Measurements from ENCODE around the gene CYBA. TPM values are rescaled to one million over a fixed set of nuclear protein-coding genes. Genes with fewer than 3 reads are reported as not detected.

The CYBA gene
- total RNA-seq (100 to 1,000 TPM; 271 to 456 (median 403) TPM), total RNA-seq (51.2 to 329 (median 178) reads per million in 29 experiments)
- total RNA-seq (2013), result 267 TPM

- H3K27ac ChIP-seq (ENCODE audit: low read length), result peak within 1 kb of the TSS; percentile 91
- POLR2A ChIA-PET, result interaction anchor here in 1 of 2 donors (0.6 to 1.3 kb wide), 2 partner anchors 31 to 62 kb away, joined by 3 to 7 read pairs; no protein-coding TSS in a partner anchor
- H3K4me3 ChIP-seq (ENCODE audit: control insufficient read depth in 1 of 2, extremely low read depth in 1 of 2, low read length in 1 of 2), result peak within 1 kb of the TSS; percentile 86 to 90
- CTCF ChIA-PET, result no interaction called here
- peak within 1 kb of the TSS; percentile 84 to 91 (median 87) for H3K4me3 Mint-ChIP-seq
- peak within 1 kb of the TSS; percentile 91 for H3K27ac Mint-ChIP-seq
- peaks cover 13 to 22% (median 14%) of the 10 kb centered on the region in 3 donors for H3K4me1 Mint-ChIP-seq
- no peaks in the 10 kb centered on the region for H3K27me3 ChIP-seq (replicated peaks in 1 of 2; ENCODE audit: control insufficient read depth in 2 of 2, extremely low read depth in 1 of 2, insufficient read depth in 2 of 2, low read length in 1 of 2)
- no peaks in the 10 kb centered on the region for H3K9me3 ChIP-seq
- DNase-seq (peak; percentile 57 to 86 (median 72)), ATAC-seq (replicated peaks in 1 of 4) (peak; percentile 86 to 88 (median 87))
- H3K9me3 Mint-ChIP-seq, result no peaks in the 10 kb centered on the region
- H3K4me1 ChIP-seq (ENCODE audit: control insufficient read depth in 1 of 2, extremely low read depth in 1 of 2, insufficient read depth in 2 of 2, low read length in 2 of 2), result peaks cover 7 to 80% of the 10 kb centered on the region in 2 experiments
- peaks cover 11% of the 10 kb centered on the region for H3K36me3 Mint-ChIP-seq
- H3K36me3 ChIP-seq (ENCODE audit: control insufficient read depth in 2 of 2, extremely low read depth in 1 of 2, insufficient read depth in 1 of 2, low read length in 1 of 2), result peaks cover 4 to 27% of the 10 kb centered on the region in 2 donors
- WGBS (ENCODE audit: insufficient coverage), result under 1% methylated on average over 37 of the region's 41 CpGs
- no peaks in the 10 kb centered on the region for H3K27me3 Mint-ChIP-seq
These were observed at the start of gene CYBA for GRCh38 chr16:88650749-88651275. TSS of gene CYBA (minus strand) at chr16:88651053. CDS start at chr16:88651013, 40 bp downstream.

- Histone ChIP-seq H3K9me3 (no peaks in the 10 kb centered on the region), H3K27me3 (replicated peaks in 1 of 2; ENCODE audit: control insufficient read depth in 2 of 2, extremely low read depth in 1 of 2, insufficient read depth in 2 of 2, low read length in 1 of 2) (no peaks in the 10 kb centered on the region), H3K36me3 (ENCODE audit: control insufficient read depth in 2 of 2, extremely low read depth in 1 of 2, insufficient read depth in 1 of 2, low read length in 1 of 2) (peaks cover 21 to 56% of the 10 kb centered on the region in 2 donors), H3K4me1 (ENCODE audit: control insufficient read depth in 1 of 2, extremely low read depth in 1 of 2, insufficient read depth in 2 of 2, low read length in 2 of 2) (peaks cover 37 to 94% of the 10 kb centered on the region in 2 experiments), H3K4me3 (ENCODE audit: control insufficient read depth in 1 of 2, extremely low read depth in 1 of 2, low read length in 1 of 2) (peak overlapping the region; percentile 87 to 88), H3K27ac (ENCODE audit: low read length) (peak overlapping the region; percentile 92)
- peaks cover 64 to 68% (median 66%) of the 10 kb centered on the region in 3 donors for H3K4me1 Mint-ChIP-seq
- WGBS (ENCODE audit: insufficient coverage), result 15% methylated on average over 14 of the region's 14 CpGs
- peak in 2 of 35 experiments; percentile 27 to 57 for DNase-seq
- no peaks in the 10 kb centered on the region for H3K9me3 Mint-ChIP-seq
- H3K36me3 Mint-ChIP-seq, result peaks cover 18% of the 10 kb centered on the region
- no peak for ATAC-seq (replicated peaks in 1 of 4)
- POLR2A ChIA-PET, result no interaction called here
- CTCF ChIA-PET, result interaction anchor here (0.5 to 1.3 kb wide), 2 partner anchors 15 to 36 kb away, joined by 3 read pairs; no protein-coding TSS in a partner anchor
- no peaks in the 10 kb centered on the region for H3K27me3 Mint-ChIP-seq
- peak overlapping the region; percentile 97 for H3K27ac Mint-ChIP-seq
- peak overlapping the region; percentile 90 to 99 (median 94) for H3K4me3 Mint-ChIP-seq
These were observed 49.4 kb upstream of the CYBA start for GRCh38 chr16:88700322-88700635.

- H3K36me3 ChIP-seq (ENCODE audit: control insufficient read depth in 2 of 2, extremely low read depth in 1 of 2, insufficient read depth in 1 of 2, low read length in 1 of 2), result peaks cover 25 to 65% of the 10 kb centered on the region in 2 donors
These were observed 48.3 kb upstream of the CYBA start for GRCh38 chr16:88699180-88699579.

GRCh38 chr16:88698646-88699045, 47.8 kb upstream of the CYBA start:
- Mint-ChIP-seq H3K4me3 (peak overlapping the region in 1 of 3 donors; percentile 99), H3K27ac (peak overlapping the region; percentile 75 to 86), H3K9me3 (no peaks in the 10 kb centered on the region), H3K4me1 (peaks cover 55 to 60% (median 58%) of the 10 kb centered on the region in 3 donors), H3K27me3 (no peaks in the 10 kb centered on the region), H3K36me3 (peaks cover 18% of the 10 kb centered on the region)
- peaks cover 29 to 93% of the 10 kb centered on the region in 2 experiments for H3K4me1 ChIP-seq (ENCODE audit: control insufficient read depth in 1 of 2, extremely low read depth in 1 of 2, insufficient read depth in 2 of 2, low read length in 2 of 2)
- H3K27me3 ChIP-seq (replicated peaks in 1 of 2; ENCODE audit: control insufficient read depth in 2 of 2, extremely low read depth in 1 of 2, insufficient read depth in 2 of 2, low read length in 1 of 2), result no peaks in the 10 kb centered on the region
- ChIA-PET POLR2A (no interaction called here), CTCF (interaction anchor here in 1 of 2 donors (0.6 kb wide), 1 partner anchor 11 kb away, joined by 3 read pairs; no protein-coding TSS in a partner anchor)
- 94% methylated on average over 21 of the region's 25 CpGs for WGBS (ENCODE audit: insufficient coverage)
- H3K4me3 ChIP-seq (ENCODE audit: control insufficient read depth in 1 of 2, extremely low read depth in 1 of 2, low read length in 1 of 2), result peak overlapping the region in 1 of 2 donors; percentile 7
- peak overlapping the region; percentile 41 for H3K27ac ChIP-seq (ENCODE audit: low read length)
- H3K9me3 ChIP-seq, result no peaks in the 10 kb centered on the region
- peaks cover 25 to 67% of the 10 kb centered on the region in 2 donors for H3K36me3 ChIP-seq (ENCODE audit: control insufficient read depth in 2 of 2, extremely low read depth in 1 of 2, insufficient read depth in 1 of 2, low read length in 1 of 2)
- DNase-seq, result no peak
- no peak for ATAC-seq (replicated peaks in 1 of 4)

More at GRCh38 chr16:88699180-88699579, 48.3 kb upstream of the CYBA start:
- H3K27me3 ChIP-seq (replicated peaks in 1 of 2; ENCODE audit: control insufficient read depth in 2 of 2, extremely low read depth in 1 of 2, insufficient read depth in 2 of 2, low read length in 1 of 2), result no peaks in the 10 kb centered on the region
- peaks cover 29 to 93% of the 10 kb centered on the region in 2 experiments for H3K4me1 ChIP-seq (ENCODE audit: control insufficient read depth in 1 of 2, extremely low read depth in 1 of 2, insufficient read depth in 2 of 2, low read length in 2 of 2)
- H3K9me3 Mint-ChIP-seq, result no peaks in the 10 kb centered on the region
- H3K36me3 Mint-ChIP-seq, result peaks cover 18% of the 10 kb centered on the region
- CTCF ChIA-PET, result no interaction called here
- DNase-seq (no peak), ATAC-seq (replicated peaks in 1 of 4) (no peak)
- H3K9me3 ChIP-seq, result no peaks in the 10 kb centered on the region
- peak overlapping the region in 1 of 3 donors; percentile 99 for H3K4me3 Mint-ChIP-seq
- H3K27ac ChIP-seq (ENCODE audit: low read length), result peak overlapping the region; percentile 92
- H3K4me3 ChIP-seq (ENCODE audit: control insufficient read depth in 1 of 2, extremely low read depth in 1 of 2, low read length in 1 of 2), result peak overlapping the region in 1 of 2 donors; percentile 29
- 99% methylated on average over 9 of the region's 16 CpGs for WGBS (ENCODE audit: insufficient coverage)
- POLR2A ChIA-PET, result no interaction called here
- H3K27me3 Mint-ChIP-seq, result no peaks in the 10 kb centered on the region
- peak overlapping the region; percentile 97 for H3K27ac Mint-ChIP-seq
- H3K4me1 Mint-ChIP-seq, result peaks cover 59 to 62% (median 61%) of the 10 kb centered on the region in 3 donors

- WGBS (ENCODE audit: insufficient coverage), result 68% methylated on average over 23 of the region's 37 CpGs
- ChIA-PET POLR2A (no interaction called here), CTCF (interaction anchor here in 1 of 2 donors (0.6 kb wide), 1 partner anchor 10 kb away, joined by 3 read pairs; no protein-coding TSS in a partner anchor)
- Mint-ChIP-seq H3K36me3 (peaks cover 15% of the 10 kb centered on the region), H3K27ac (peak overlapping the region; percentile 83 to 86), H3K9me3 (no peaks in the 10 kb centered on the region), H3K4me1 (peaks cover 50 to 59% (median 56%) of the 10 kb centered on the region in 3 donors), H3K27me3 (no peaks in the 10 kb centered on the region), H3K4me3 (peak overlapping the region in 1 of 3 donors; percentile 65)
- peak overlapping the region; percentile 41 for H3K27ac ChIP-seq (ENCODE audit: low read length)
- no peaks in the 10 kb centered on the region for H3K27me3 ChIP-seq (replicated peaks in 1 of 2; ENCODE audit: control insufficient read depth in 2 of 2, extremely low read depth in 1 of 2, insufficient read depth in 2 of 2, low read length in 1 of 2)
- ATAC-seq (replicated peaks in 1 of 4) (no peak), DNase-seq (peak in 4 of 35 experiments; percentile 33 to 49 (median 38))
- peak overlapping the region in 1 of 2 donors; percentile 7 for H3K4me3 ChIP-seq (ENCODE audit: control insufficient read depth in 1 of 2, extremely low read depth in 1 of 2, low read length in 1 of 2)
- no peaks in the 10 kb centered on the region for H3K9me3 ChIP-seq
- peaks cover 34 to 93% of the 10 kb centered on the region in 2 experiments for H3K4me1 ChIP-seq (ENCODE audit: control insufficient read depth in 1 of 2, extremely low read depth in 1 of 2, insufficient read depth in 2 of 2, low read length in 2 of 2)
- H3K36me3 ChIP-seq (ENCODE audit: control insufficient read depth in 2 of 2, extremely low read depth in 1 of 2, insufficient read depth in 1 of 2, low read length in 1 of 2), result peaks cover 25 to 67% of the 10 kb centered on the region in 2 donors
These were observed 47.2 kb upstream of the CYBA start for GRCh38 chr16:88697831-88698615.

- H3K27ac Mint-ChIP-seq, result peak overlapping the region; percentile 83 to 86
These were observed 46.4 kb upstream of the CYBA start for GRCh38 chr16:88697116-88697830.

More at GRCh38 chr16:88697116-88697830, 46.4 kb upstream of the CYBA start:
- H3K4me3 ChIP-seq (ENCODE audit: control insufficient read depth in 1 of 2, extremely low read depth in 1 of 2, low read length in 1 of 2), result no peak overlapping the region
- Mint-ChIP-seq H3K4me1 (peaks cover 50 to 59% (median 56%) of the 10 kb centered on the region in 3 donors), H3K36me3 (peaks cover 15% of the 10 kb centered on the region), H3K27me3 (no peaks in the 10 kb centered on the region), H3K4me3 (peak overlapping the region in 1 of 3 donors; percentile 65), H3K9me3 (no peaks in the 10 kb centered on the region)
- POLR2A ChIA-PET, result no interaction called here
- no peaks in the 10 kb centered on the region for H3K9me3 ChIP-seq
- H3K36me3 ChIP-seq (ENCODE audit: control insufficient read depth in 2 of 2, extremely low read depth in 1 of 2, insufficient read depth in 1 of 2, low read length in 1 of 2), result peaks cover 25 to 62% of the 10 kb centered on the region in 2 donors
- peaks cover 42 to 93% of the 10 kb centered on the region in 2 experiments for H3K4me1 ChIP-seq (ENCODE audit: control insufficient read depth in 1 of 2, extremely low read depth in 1 of 2, insufficient read depth in 2 of 2, low read length in 2 of 2)
- WGBS (ENCODE audit: insufficient coverage), result 96% methylated on average over 43 of the region's 47 CpGs
- H3K27ac ChIP-seq (ENCODE audit: low read length), result no peak overlapping the region
- ATAC-seq (replicated peaks in 1 of 4) (no peak), DNase-seq (no peak)
- CTCF ChIA-PET, result no interaction called here
- no peaks in the 10 kb centered on the region for H3K27me3 ChIP-seq (replicated peaks in 1 of 2; ENCODE audit: control insufficient read depth in 2 of 2, extremely low read depth in 1 of 2, insufficient read depth in 2 of 2, low read length in 1 of 2)
